ENCODE measurements around the gene OTOG.

Gene OTOG

GRCh38 chr11:17531071-17531600, 15.9 kb upstream of the OTOG start:
- Mint-ChIP-seq H3K36me3 (ENCODE audit: low read depth) (no peaks in the 10 kb centered on the region), H3K27me3 (ENCODE audit: low read depth, poor library complexity) (peaks cover 16% of the 10 kb centered on the region)
- TF ChIP-seq CTCF (IDR thresholded peaks at IDR 0.05): no peak

GRCh38 chr11:17531636-17532113, 15.4 kb upstream of the OTOG start:
- Mint-ChIP-seq H3K27ac (no peak overlapping the region), H3K4me1 (peaks cover 60% of the 10 kb centered on the region)
- DNase-seq: no peak

More at GRCh38 chr11:17531071-17531600, 15.9 kb upstream of the OTOG start:
- H3K9me3 Mint-ChIP-seq: no peaks in the 10 kb centered on the region
- DNase-seq: no peak
- H3K4me3 Mint-ChIP-seq: no peak overlapping the region
- H3K4me1 Mint-ChIP-seq: peaks cover 65% of the 10 kb centered on the region
- no peak overlapping the region for H3K27ac Mint-ChIP-seq

GRCh38 chr11:17532784-17533183, 14.3 kb upstream of the OTOG start:
- TF ChIP-seq CTCF (IDR thresholded peaks at IDR 0.05): no peak
- no peak for DNase-seq
- no peaks in the 10 kb centered on the region for H3K9me3 Mint-ChIP-seq
- H3K27ac Mint-ChIP-seq: no peak overlapping the region
- H3K36me3 Mint-ChIP-seq (ENCODE audit: low read depth): no peaks in the 10 kb centered on the region
- no peak overlapping the region for H3K4me3 Mint-ChIP-seq
- H3K4me1 Mint-ChIP-seq: peaks cover 55% of the 10 kb centered on the region
- peaks cover 27% of the 10 kb centered on the region for H3K27me3 Mint-ChIP-seq (ENCODE audit: low read depth, poor library complexity)

More at GRCh38 chr11:17531636-17532113, 15.4 kb upstream of the OTOG start:
- Mint-ChIP-seq H3K36me3 (ENCODE audit: low read depth) (no peaks in the 10 kb centered on the region), H3K4me3 (no peak overlapping the region), H3K9me3 (no peaks in the 10 kb centered on the region), H3K27me3 (ENCODE audit: low read depth, poor library complexity) (peaks cover 17% of the 10 kb centered on the region)
- TF ChIP-seq CTCF (IDR thresholded peaks at IDR 0.05): no peak

DNA sequence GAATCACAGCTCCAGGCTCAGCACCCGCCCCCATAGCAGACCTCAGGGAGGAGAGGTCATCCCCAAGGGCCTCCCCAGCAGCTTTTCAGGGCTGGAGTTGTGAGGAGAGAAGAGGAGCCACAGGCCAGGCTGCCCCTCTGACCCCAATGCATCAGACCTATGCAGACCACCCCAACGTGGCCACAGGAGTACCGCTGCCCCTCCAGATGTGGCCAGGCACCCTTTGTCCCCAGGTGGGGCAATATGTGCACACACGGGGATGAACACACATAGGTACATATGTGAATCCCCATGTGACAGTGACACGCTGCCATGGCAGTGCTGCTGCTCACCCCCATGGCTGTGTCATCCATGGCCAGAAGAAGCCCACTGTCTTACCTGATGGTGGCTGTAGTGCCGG, 13.7 kb upstream of the OTOG start:
- peaks cover 27% of the 10 kb centered on the region for H3K27me3 Mint-ChIP-seq (ENCODE audit: low read depth, poor library complexity)
- H3K4me1 Mint-ChIP-seq: peaks cover 50% of the 10 kb centered on the region
- no peak for DNase-seq
- no peaks in the 10 kb centered on the region for H3K9me3 Mint-ChIP-seq
- no peak overlapping the region for H3K4me3 Mint-ChIP-seq
- TF ChIP-seq CTCF (IDR thresholded peaks at IDR 0.05): no peak
- H3K27ac Mint-ChIP-seq: no peak overlapping the region
- no peaks in the 10 kb centered on the region for H3K36me3 Mint-ChIP-seq (ENCODE audit: low read depth)

GRCh38 chr11:17533778-17534415, 13.2 kb upstream of the OTOG start:
- Mint-ChIP-seq H3K4me1 (peaks cover 44% of the 10 kb centered on the region), H3K9me3 (no peaks in the 10 kb centered on the region), H3K36me3 (ENCODE audit: low read depth) (no peaks in the 10 kb centered on the region), H3K27ac (no peak overlapping the region), H3K27me3 (ENCODE audit: low read depth, poor library complexity) (peaks cover 28% of the 10 kb centered on the region), H3K4me3 (no peak overlapping the region)
- no peak for TF ChIP-seq CTCF (IDR thresholded peaks at IDR 0.05)
- DNase-seq: no peak

GRCh38 chr11:17535488-17535887, 11.6 kb upstream of the OTOG start:
- Mint-ChIP-seq H3K36me3 (ENCODE audit: low read depth) (no peaks in the 10 kb centered on the region), H3K27ac (no peak overlapping the region), H3K4me1 (peaks cover 31% of the 10 kb centered on the region), H3K27me3 (ENCODE audit: low read depth, poor library complexity) (peaks cover 22% of the 10 kb centered on the region), H3K9me3 (no peaks in the 10 kb centered on the region), H3K4me3 (no peak overlapping the region)
- TF ChIP-seq CTCF (IDR thresholded peaks at IDR 0.05): no peak
- DNase-seq: no peak

Measured in nephron progenitor cell (in vitro differentiated cells).